Astrocyte (in vitro differentiated cells and primary cell): ENCODE data around the gene ADARB2. TPM values are rescaled to one million over a fixed set of nuclear protein-coding genes. Genes with fewer than 3 reads are reported as not detected.

ENCODE experiments used
- DNase-seq: peaks from one replicate; pipeline ENCODE4 v3.0.0-alpha.2; 2010; ENCODE audit warnings: low read depth
- FAIRE-seq: peaks from 2 replicates; lab custom pipeline; 2011; peaks lifted over from hg19 to GRCh38; lab: Jason Lieb, UNC
- H2AFZ ChIP-seq: 2 replicates; pipeline ENCODE4 v1.6.0; 2012; ENCODE audit warnings: low read depth, low read length, inconsistent platforms
- H3K27ac ChIP-seq: 2 replicates; pipeline ENCODE4 v1.5.1; 2011; ENCODE audit warnings: low read depth, low read length, inconsistent platforms
- H3K27me3 ChIP-seq: 2 replicates; pipeline ENCODE4 v1.6.0; 2011; ENCODE audit warnings: low read length, inconsistent platforms; ENCODE audit not compliant: insufficient read depth
- H3K36me3 ChIP-seq: 2 replicates; pipeline ENCODE4 v1.5.1; 2011; ENCODE audit warnings: low read length, inconsistent platforms; ENCODE audit not compliant: insufficient read depth
- H3K4me1 ChIP-seq: 2 replicates; pipeline ENCODE4 v1.5.1; 2011; ENCODE audit warnings: low read length, inconsistent platforms; ENCODE audit not compliant: insufficient read depth
- H3K4me2 ChIP-seq: 2 replicates; pipeline ENCODE4 v1.6.0; 2012; ENCODE audit warnings: low read length, inconsistent platforms
- H3K4me3 ChIP-seq: 2 replicates; pipeline ENCODE4 v1.5.1; 2011; ENCODE audit warnings: low read depth, mild to moderate bottlenecking, low read length, inconsistent platforms; ENCODE audit not compliant: insufficient read depth
- H3K79me2 ChIP-seq: 2 replicates; pipeline ENCODE4 v1.6.0; 2012; ENCODE audit warnings: mild to moderate bottlenecking, low read length, inconsistent platforms; ENCODE audit not compliant: insufficient read depth
- H3K9ac ChIP-seq: 2 replicates; pipeline ENCODE4 v1.6.0; 2012; ENCODE audit warnings: mild to moderate bottlenecking, low read length, inconsistent platforms
- H3K9me3 ChIP-seq: 2 replicates; pipeline ENCODE4 v1.5.1; 2012; ENCODE audit warnings: low read depth, mild to moderate bottlenecking, low read length, inconsistent platforms; ENCODE audit not compliant: insufficient read depth
- H4K20me1 ChIP-seq: 2 replicates; pipeline ENCODE4 v1.6.0; 2012; ENCODE audit warnings: low read length, inconsistent platforms; ENCODE audit not compliant: insufficient read depth
- H3K27ac Mint-ChIP-seq: one replicate; pipeline ENCODE4 v1.8.0; 2021; ENCODE audit warnings: mild to moderate bottlenecking, mixed read lengths; ENCODE audit not compliant: unreplicated experiment
- H3K27me3 Mint-ChIP-seq: one replicate; pipeline ENCODE4 v1.8.0; 2021; ENCODE audit warnings: low read depth, mixed read lengths; ENCODE audit not compliant: unreplicated experiment
- H3K36me3 Mint-ChIP-seq: one replicate; pipeline ENCODE4 v1.8.0; 2021; ENCODE audit warnings: low read depth, mixed read lengths; ENCODE audit not compliant: unreplicated experiment
- H3K4me1 Mint-ChIP-seq: one replicate; pipeline ENCODE4 v1.8.0; 2021; ENCODE audit warnings: low read depth, mixed read lengths; ENCODE audit not compliant: unreplicated experiment
- H3K4me3 Mint-ChIP-seq: one replicate; pipeline ENCODE4 v1.8.0; 2021; ENCODE audit warnings: mild to moderate bottlenecking, moderate library complexity, mixed read lengths; ENCODE audit not compliant: unreplicated experiment
- H3K9me3 Mint-ChIP-seq: one replicate; pipeline ENCODE4 v1.8.0; 2021; ENCODE audit warnings: mild to moderate bottlenecking, mixed read lengths; ENCODE audit not compliant: unreplicated experiment
- EZH2 ChIP-seq: IDR thresholded peaks from 2 replicates; pipeline ENCODE4 v1.6.1; 2012; ENCODE audit warnings: mild to moderate bottlenecking, low read length, inconsistent platforms; ENCODE audit not compliant: insufficient read depth
- total RNA-seq: library from RNA; stranded (reverse); gene quantifications from 2 replicates; pipeline ENCODE4 v1.2.1, GENCODE V29; 2021
- TF ChIP-seq, protein P1 (sequence below): IDR thresholded peaks from 2 replicates; pipeline ENCODE4 v1.5.1; 2011; ENCODE audit warnings: low read depth, mild to moderate bottlenecking, inconsistent platforms, low read length, moderate library complexity; ENCODE audit not compliant: insufficient read depth

ADARB2 gene
- total RNA-seq, 1 donor from 2014 or later: 0.18 TPM

DNA sequence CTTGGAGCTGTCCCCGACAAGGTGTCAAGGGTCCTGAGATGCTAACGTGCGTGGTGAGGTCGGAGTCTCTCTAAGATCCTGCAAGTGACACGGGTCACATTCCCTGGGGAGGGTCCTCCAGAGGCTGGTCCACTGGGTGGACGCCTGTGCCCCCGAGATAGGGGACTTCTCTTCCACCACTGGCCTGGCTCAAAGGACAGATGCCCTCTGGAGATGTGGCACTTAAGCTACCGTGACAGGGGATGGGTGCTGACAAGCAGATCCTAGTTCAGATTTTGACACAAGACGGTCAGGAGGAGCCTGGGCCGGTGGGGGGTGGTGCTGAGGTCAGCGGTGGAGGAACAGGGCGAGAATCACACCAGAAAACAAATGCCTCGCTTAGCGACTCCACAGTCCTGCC lies 178.0 kb downstream of the ADARB2 start:
- no peak overlapping the region for H3K9ac ChIP-seq
- no peak overlapping the region for H3K4me3 Mint-ChIP-seq
- no peak for FAIRE-seq
- H3K4me1 ChIP-seq: no peaks in the 10 kb centered on the region
- no peaks in the 10 kb centered on the region for H3K36me3 ChIP-seq
- H3K79me2 ChIP-seq: no peaks in the 10 kb centered on the region
- H3K27ac ChIP-seq: no peak overlapping the region
- peaks cover 5% of the 10 kb centered on the region for H3K9me3 ChIP-seq
- no peak overlapping the region for H3K4me2 ChIP-seq
- H3K27me3 ChIP-seq: no peaks in the 10 kb centered on the region
- H2AFZ ChIP-seq: no peak overlapping the region
- no peaks in the 10 kb centered on the region for H3K9me3 Mint-ChIP-seq
- TF ChIP-seq, protein P1, sequence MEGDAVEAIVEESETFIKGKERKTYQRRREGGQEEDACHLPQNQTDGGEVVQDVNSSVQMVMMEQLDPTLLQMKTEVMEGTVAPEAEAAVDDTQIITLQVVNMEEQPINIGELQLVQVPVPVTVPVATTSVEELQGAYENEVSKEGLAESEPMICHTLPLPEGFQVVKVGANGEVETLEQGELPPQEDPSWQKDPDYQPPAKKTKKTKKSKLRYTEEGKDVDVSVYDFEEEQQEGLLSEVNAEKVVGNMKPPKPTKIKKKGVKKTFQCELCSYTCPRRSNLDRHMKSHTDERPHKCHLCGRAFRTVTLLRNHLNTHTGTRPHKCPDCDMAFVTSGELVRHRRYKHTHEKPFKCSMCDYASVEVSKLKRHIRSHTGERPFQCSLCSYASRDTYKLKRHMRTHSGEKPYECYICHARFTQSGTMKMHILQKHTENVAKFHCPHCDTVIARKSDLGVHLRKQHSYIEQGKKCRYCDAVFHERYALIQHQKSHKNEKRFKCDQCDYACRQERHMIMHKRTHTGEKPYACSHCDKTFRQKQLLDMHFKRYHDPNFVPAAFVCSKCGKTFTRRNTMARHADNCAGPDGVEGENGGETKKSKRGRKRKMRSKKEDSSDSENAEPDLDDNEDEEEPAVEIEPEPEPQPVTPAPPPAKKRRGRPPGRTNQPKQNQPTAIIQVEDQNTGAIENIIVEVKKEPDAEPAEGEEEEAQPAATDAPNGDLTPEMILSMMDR: no peak
- no peak for TF ChIP-seq EZH2
- H3K4me3 ChIP-seq: no peak overlapping the region
- no peak for DNase-seq
- no peaks in the 10 kb centered on the region for H3K4me1 Mint-ChIP-seq
- H3K36me3 Mint-ChIP-seq: no peaks in the 10 kb centered on the region
- H4K20me1 ChIP-seq: no peaks in the 10 kb centered on the region
- H3K27me3 Mint-ChIP-seq: peaks cover 54% of the 10 kb centered on the region
- no peak overlapping the region for H3K27ac Mint-ChIP-seq

DNA sequence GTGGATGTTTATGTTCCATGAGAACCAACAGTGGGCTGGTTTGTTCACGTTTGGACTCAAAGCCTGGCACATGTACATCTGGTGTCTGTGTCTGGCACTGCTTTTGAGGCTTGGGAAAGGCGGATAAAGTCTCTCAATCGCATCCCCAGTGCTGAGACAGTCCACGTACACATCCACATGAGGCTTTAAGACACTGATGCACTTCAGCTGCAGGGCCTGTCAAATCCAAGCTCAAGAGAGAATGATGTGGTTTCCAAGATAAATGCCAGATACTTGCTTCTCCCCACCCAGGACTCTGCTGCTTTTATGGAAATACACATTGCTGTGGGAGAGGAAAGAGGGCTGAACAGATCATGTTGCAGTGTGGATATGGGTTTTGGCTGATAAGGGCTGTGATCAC lies 178.4 kb downstream of the ADARB2 start:
- Mint-ChIP-seq H3K27me3 (peaks cover 58% of the 10 kb centered on the region), H3K27ac (no peak overlapping the region), H3K36me3 (no peaks in the 10 kb centered on the region), H3K4me3 (no peak overlapping the region), H3K9me3 (no peaks in the 10 kb centered on the region), H3K4me1 (no peaks in the 10 kb centered on the region)
- Histone ChIP-seq H2AFZ (no peak overlapping the region), H3K9ac (no peak overlapping the region), H3K9me3 (peaks cover 5% of the 10 kb centered on the region), H4K20me1 (no peaks in the 10 kb centered on the region), H3K27ac (no peak overlapping the region), H3K4me1 (no peaks in the 10 kb centered on the region), H3K4me3 (no peak overlapping the region), H3K79me2 (no peaks in the 10 kb centered on the region), H3K36me3 (no peaks in the 10 kb centered on the region), H3K4me2 (no peak overlapping the region), H3K27me3 (no peaks in the 10 kb centered on the region)
- FAIRE-seq: no peak
- no peak for TF ChIP-seq EZH2
- TF ChIP-seq, protein P1: no peak
- no peak for DNase-seq

DNA sequence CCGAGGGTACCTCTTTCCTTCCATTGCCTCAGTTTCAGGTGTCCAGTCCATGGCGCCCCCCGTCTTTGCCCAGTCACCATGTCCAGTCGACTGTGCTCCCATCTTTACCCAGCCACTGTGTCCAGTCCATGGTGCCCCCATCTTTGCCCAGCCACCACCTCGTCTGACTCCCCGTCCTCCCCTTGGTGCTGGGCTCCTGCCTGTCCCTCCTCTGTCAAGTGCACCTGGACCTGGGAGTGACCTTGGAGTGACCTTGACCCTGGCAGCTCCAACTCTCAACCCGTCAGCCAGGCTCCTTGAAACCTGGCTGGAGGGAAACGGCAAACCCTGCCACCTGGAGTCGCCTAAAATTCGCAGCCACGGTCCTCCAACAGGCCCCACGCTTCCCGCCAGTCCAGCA lies 180.2 kb downstream of the ADARB2 start:
- Histone ChIP-seq H3K27ac (no peak overlapping the region), H3K36me3 (no peaks in the 10 kb centered on the region), H3K9ac (no peak overlapping the region), H3K9me3 (no peaks in the 10 kb centered on the region), H3K79me2 (no peaks in the 10 kb centered on the region), H3K4me3 (no peak overlapping the region), H4K20me1 (no peaks in the 10 kb centered on the region), H3K4me1 (no peaks in the 10 kb centered on the region), H3K4me2 (no peak overlapping the region), H2AFZ (no peak overlapping the region), H3K27me3 (no peaks in the 10 kb centered on the region)
- no peak overlapping the region for H3K4me3 Mint-ChIP-seq
- DNase-seq (no peak), FAIRE-seq (no peak)
- H3K4me1 Mint-ChIP-seq: no peaks in the 10 kb centered on the region
- peaks cover 63% of the 10 kb centered on the region for H3K27me3 Mint-ChIP-seq
- H3K9me3 Mint-ChIP-seq: no peaks in the 10 kb centered on the region
- H3K36me3 Mint-ChIP-seq: no peaks in the 10 kb centered on the region
- no peak overlapping the region for H3K27ac Mint-ChIP-seq
- TF ChIP-seq, protein P1: no peak
- TF ChIP-seq EZH2: no peak
